OCI-LY1 (cell line): Measurements from ENCODE around the gene USP36.

ENCODE experiments used
- CTCF ChIP-seq: fragments of 200-600 bp; sonication (generic), shearing (Covaris generic); IDR thresholded peaks from 2 replicates; pipeline ENCODE4 v1.5.1; 2017; ENCODE audit warnings: mild to moderate bottlenecking, antibody characterized with exemption, low read length, moderate library complexity, mixed read lengths
- EZH2 ChIP-seq: fragments of 200-600 bp; sonication (generic), shearing (Covaris generic); IDR thresholded peaks from 2 replicates; pipeline ENCODE4 v1.8.0; 2017; ENCODE audit warnings: borderline replicate concordance, mixed run types, mild to moderate bottlenecking, antibody characterized with exemption, low read length, moderate library complexity, mixed read lengths

DNA sequence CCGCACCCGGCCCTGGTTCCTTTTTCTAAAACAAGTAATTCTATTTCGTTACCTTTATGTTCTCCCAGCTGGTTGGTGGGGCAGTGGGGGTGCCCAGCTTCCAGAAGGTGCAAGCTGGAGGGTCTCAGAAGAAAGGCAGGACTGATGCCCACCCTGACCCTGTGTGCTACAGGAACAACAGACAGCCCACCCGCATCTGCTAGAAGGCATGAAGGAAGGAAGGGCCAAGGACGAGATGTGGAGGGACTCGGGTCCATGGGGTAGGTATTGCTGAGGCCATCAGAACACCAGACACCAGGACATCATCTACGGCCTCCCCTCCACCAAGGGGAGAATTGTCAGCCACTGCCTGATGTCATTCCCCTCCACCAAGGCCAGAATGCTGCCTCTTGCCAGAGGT lies 52.2 kb downstream of the USP36 start:
- no peak for TF ChIP-seq CTCF
- no peak for TF ChIP-seq EZH2
